K562 (cell line): ENCODE results near the gene AP2A2. TPM values are rescaled to one million over a fixed set of nuclear protein-coding genes. Genes with fewer than 3 reads are reported as not detected.
A peak's percentile ranks its signal among the peaks of the same experiment; 100 is the strongest.

ENCODE experiments used
- ATAC-seq: fragments of 200-7000 bp; cut with Tn5 transposase; 3 replicates; pipeline ENCODE4 v1.9.1; 2020; ENCODE audit warnings: moderate library complexity
- BruUV-seq: library from RNA; stranded (reverse); fragments of 400-500 nt; replicated peaks from 2 replicates; lab custom pipeline; 2021; lab: Mats Ljungman, UMichigan
- CTCF ChIA-PET: fragments of 300-600 bp; formaldehyde crosslinking; extraction: SDS; loops from one replicate; lab custom pipeline; 2021; ENCODE audit warnings: low intra/inter-chr PET ratio; lab: Yijun Ruan, JAX
- POLR2A ChIA-PET: fragments of 300-600, 350-650 bp; sonication (Branson Sonifier 250); formaldehyde crosslinking; extraction: SDS; loops from one replicate; lab custom pipeline; 2021; ENCODE audit warnings: antibody characterized with exemption, inconsistent platforms; lab: Yijun Ruan, JAX
- DNase-seq, 4 experiments: peaks; one replicate each; pipeline versions ENCODE4 v3.0.0 to v3.0.0-alpha.2; 2011 to 2018; ENCODE audit warnings: low spot score in 3 of 4, mixed read lengths in 3 of 4; ENCODE audit errors: extremely low read depth in 1 of 4
- FAIRE-seq: peaks from 2 replicates; lab custom pipeline; 2011; peaks lifted over from hg19 to GRCh38; lab: Jason Lieb, UNC
- H2AFZ ChIP-seq: 2 replicates; pipeline ENCODE4 v1.6.0; 2011; ENCODE audit warnings: low read depth, low read length, control low read depth, inconsistent platforms
- H3K27ac ChIP-seq: fragments of 200-600 bp; 3 replicates; pipeline ENCODE4 v1.8.0; 2011; ENCODE audit warnings: low read depth, mild to moderate bottlenecking, control low read depth, inconsistent platforms, low read length, moderate library complexity, mixed read lengths; ENCODE audit errors: extremely low read depth
- H3K27me3 ChIP-seq, 2 experiments: fragments of 300-600 bp in 1 of 2; 2 replicates in 1 of 2; 3 replicates in 1 of 2; pipeline versions ENCODE4 v1.6.0 to v1.8.0; 2011; ENCODE audit warnings: inconsistent platforms in 2 of 2, low read length in 2 of 2, mild to moderate bottlenecking in 1 of 2, mixed read lengths in 1 of 2, moderate library complexity in 1 of 2; ENCODE audit not compliant: control insufficient read depth in 2 of 2, insufficient read depth in 2 of 2
- H3K36me3 ChIP-seq: fragments of 300-600 bp; 3 replicates; pipeline ENCODE4 v1.8.0; 2011; ENCODE audit warnings: mild to moderate bottlenecking, low read length, inconsistent platforms; ENCODE audit not compliant: control insufficient read depth, insufficient read depth
- H3K4me1 ChIP-seq, 2 experiments: fragments of 200-600 bp in 1 of 2; replicated peaks in 1 of 2; 2 replicates in 1 of 2; 3 replicates in 1 of 2; pipeline versions ENCODE4 v1.5.1 to v1.8.0; 2011; ENCODE audit warnings: inconsistent platforms in 2 of 2, low read length in 2 of 2, mild to moderate bottlenecking in 1 of 2, mixed read lengths in 1 of 2, moderate library complexity in 1 of 2; ENCODE audit not compliant: control insufficient read depth in 2 of 2, insufficient read depth in 2 of 2
- H3K4me2 ChIP-seq: 2 replicates; pipeline ENCODE4 v1.6.1; 2011; ENCODE audit warnings: low read length, control low read depth, inconsistent platforms, mixed read lengths; ENCODE audit not compliant: insufficient read depth
- H3K4me3 ChIP-seq: fragments of 200-600 bp; sonication (generic), shearing (Covaris generic); 2 replicates; pipeline ENCODE4 v1.5.1; 2016; ENCODE audit warnings: control low read depth, inconsistent platforms
- H3K79me2 ChIP-seq: fragments of 200-600 bp; 3 replicates; pipeline ENCODE4 v1.8.0; 2011; ENCODE audit warnings: low read length, inconsistent platforms; ENCODE audit not compliant: control insufficient read depth, insufficient read depth
- H3K9ac ChIP-seq, 2 experiments: 2 replicates each; pipeline versions ENCODE4 v1.6.0 to v1.6.1; 2011; ENCODE audit warnings: low read depth in 2 of 2, low read length in 2 of 2, control low read depth in 1 of 2, inconsistent platforms in 1 of 2, mild to moderate bottlenecking in 1 of 2, mixed read lengths in 1 of 2; ENCODE audit not compliant: insufficient read depth in 1 of 2
- H3K9me1 ChIP-seq: one replicate; pipeline ENCODE4 v1.6.0; 2011; ENCODE audit warnings: inconsistent platforms, mild to moderate bottlenecking, low read length, moderate library complexity; ENCODE audit not compliant: control insufficient read depth, insufficient read depth
- H3K9me3 ChIP-seq: replicated peaks from 2 replicates; pipeline ENCODE4 v1.5.1; 2011; ENCODE audit warnings: low read depth, low read length, inconsistent platforms; ENCODE audit not compliant: control insufficient read depth, insufficient read depth
- H4K20me1 ChIP-seq: replicated peaks from 2 replicates; pipeline ENCODE4 v1.6.1; 2011; ENCODE audit warnings: low read length, inconsistent platforms, mixed read lengths; ENCODE audit not compliant: control insufficient read depth, insufficient read depth
- C11orf30 ChIP-seq: fragments of 450-650 bp; IDR thresholded peaks from 2 replicates; pipeline ENCODE4 v1.6.1; 2016; ENCODE audit warnings: low read depth, mild to moderate bottlenecking
- DACH1 ChIP-seq: fragments of 450-650 bp; IDR thresholded peaks from 2 replicates; pipeline ENCODE4 v1.6.1; 2018; ENCODE audit not compliant: partially characterized antibody
- ZNF316 ChIP-seq: fragments of 450-650 bp; IDR thresholded peaks from 2 replicates; pipeline ENCODE4 v1.6.1; 2016
- WGBS: fragments of 100-300 bp; shearing (Covaris generic); methylation state at CpG from one replicate; pipeline ENCODE4 v1.1.6; 2016; ENCODE audit warnings: low coverage, mixed read lengths; ENCODE audit not compliant: insufficient coverage; ENCODE audit errors: missing lambda C conversion rate; 5-methylcytosine and 5-hydroxymethylcytosine counted together
- in situ Hi-C: fragments of 300-500 bp; cut with MboI; formaldehyde crosslinking; loops from 4 replicates; pipeline ENCODE4 v1.15.0; 2018; ENCODE audit warnings: inconsistent platforms, mixed read lengths
- intact Hi-C: fragments of 100-400 bp; cut with micrococcal nuclease; formaldehyde crosslinking; loops from 2 replicates; pipeline ENCODE4 v1.14.2; 2022
- polyA plus RNA-seq, 8 experiments: library from polyadenylated mRNA; depleted of rRNA in 4 of 8; stranded (reverse) in 5 of 8; unstranded in 3 of 8; fragments of >200 nt; fragmentation: Nextera tagmentation in 2 of 8; fragmentation: Illumina TruSeq in 1 of 8; extraction: Ambion mirVana in 2 of 8; extraction: Trizol in 1 of 8; gene quantifications; 2 replicates each; pipeline versions ENCODE4 v1.2.1 to v1.2.3, GENCODE V29; 2011 to 2014; ENCODE audit warnings: inconsistent platforms in 1 of 8, missing spikeins in 1 of 8
- total RNA-seq, 7 experiments: library from RNA; depleted of rRNA in 6 of 7; stranded (reverse); fragments of >200 nt in 6 of 7; fragmentation: Illumina TruSeq in 2 of 7; extraction: Trizol in 2 of 7; gene quantifications; 2 replicates each; pipeline versions ENCODE4 v1.2.1 to v1.2.3, GENCODE V29; 2011 to 2021; ENCODE audit warnings: low replicate concordance in 1 of 7

AP2A2 gene
- total and polyA plus RNA-seq, 9 of the 15 experiments (the other 6 are each of a cell fraction or from before 2014, with no cell fraction given): 0.69 to 41.7 (median 15.2) TPM

DNA sequence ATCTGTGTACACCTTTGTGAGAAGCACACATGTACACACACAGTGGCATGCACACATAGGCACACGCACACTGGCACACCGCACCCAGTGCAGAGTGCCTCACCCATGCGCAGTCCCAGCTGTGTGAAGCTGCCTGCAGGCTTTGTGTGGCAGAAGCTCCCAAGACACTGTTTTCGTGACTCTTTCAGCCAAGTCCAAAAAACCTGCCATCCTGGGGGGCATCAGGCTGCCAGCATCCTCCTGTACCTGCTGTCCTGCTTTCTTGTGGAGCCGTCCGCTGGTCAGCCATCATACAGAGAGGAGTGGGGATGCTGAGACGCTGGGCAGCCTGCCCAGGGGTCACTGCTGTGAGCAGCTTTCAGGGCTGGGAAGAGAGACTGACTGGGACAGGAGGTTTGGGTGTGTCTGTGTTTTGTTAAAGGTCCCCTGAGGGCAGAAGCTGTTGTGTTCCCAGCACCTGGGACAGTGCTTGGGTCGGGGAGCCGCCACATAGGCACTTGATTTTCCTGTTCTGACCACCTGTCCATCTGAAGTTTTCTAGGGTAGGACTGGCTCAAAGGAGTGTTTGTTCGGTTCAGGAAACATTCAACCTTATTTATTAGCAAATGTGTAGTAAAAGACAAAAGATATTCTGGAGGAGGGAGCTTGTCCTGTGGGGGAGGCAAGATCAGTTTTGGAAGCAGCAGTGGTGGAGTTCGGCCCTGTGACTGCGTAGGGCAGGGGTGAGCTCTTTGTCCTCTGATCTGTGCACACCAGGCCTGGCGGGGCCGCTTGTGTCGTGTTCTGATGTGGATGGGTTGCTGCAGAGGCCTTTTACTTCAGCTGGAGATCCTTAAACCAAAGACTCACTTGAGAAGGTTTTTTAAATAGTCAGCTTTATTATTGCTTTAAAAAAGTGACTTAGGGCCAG lies 29.7 kb downstream of the AP2A2 start:
- ChIA-PET CTCF (no interaction called here), POLR2A (interaction anchor here (1.3 to 1.5 kb wide), 3 partner anchors 22 to 27 kb away, joined by 3 to 4 read pairs (median 3); no protein-coding TSS in a partner anchor)
- Histone ChIP-seq H3K9me1 (no peaks in the 10 kb centered on the region), H3K27me3 (no peaks in the 10 kb centered on the region), H3K36me3 (peaks cover 14% of the 10 kb centered on the region; the same call in 2 of the 3 replicates), H3K79me2 (peaks cover 21% of the 10 kb centered on the region; the same call in 1 of the 3 replicates), H3K27ac (no peak overlapping the region), H2AFZ (no peak overlapping the region), H3K4me1 (peaks cover 0 to 5% of the 10 kb centered on the region in 2 experiments; a peak in 2 of 5 replicates), H3K9ac (peak overlapping the region in 1 of 2 experiments; percentile 30; a peak in 2 of 4 replicates), H4K20me1 (no peaks in the 10 kb centered on the region), H3K4me3 (no peak overlapping the region), H3K4me2 (no peak overlapping the region), H3K9me3 (no peaks in the 10 kb centered on the region)
- ATAC-seq (peak; percentile 26; the same call in 2 of the 3 replicates), DNase-seq (no peak), FAIRE-seq (no peak)
- 78% methylated on average over 15 of the region's 15 CpGs for WGBS
- TF ChIP-seq ZNF316 (peak; percentile 46), DACH1 (no peak), C11orf30 (peak; percentile 14; the same call in 1 of the 2 replicates)
- BruUV-seq: no TSS peak
- in situ Hi-C loops (no loop called here), intact Hi-C loops (no loop called here)
